Breast epithelium (tissue), 3 donors: ENCODE measurements around the gene RC3H1.

Experiments
- CTCF ChIP-seq, 3 donors: fragments of 450-650 bp; IDR thresholded peaks; one replicate each; pipeline ENCODE4 v1.5.1; 2016 to 2017; ENCODE audit warnings: antibody characterized with exemption in 3 of 3, mild to moderate bottlenecking in 3 of 3, moderate library complexity in 3 of 3
- POLR2A ChIP-seq: fragments of 450-650 bp; IDR thresholded peaks from one replicate; pipeline ENCODE4 v1.6.1; 2016; ENCODE audit warnings: antibody characterized with exemption, mild to moderate bottlenecking, moderate library complexity
- POLR2AphosphoS5 ChIP-seq, 3 donors: sonication (generic); formaldehyde crosslinking; IDR thresholded peaks; one replicate each; pipeline ENCODE4 v1.6.1; 2017; ENCODE audit warnings: antibody characterized with exemption in 3 of 3

- TF ChIP-seq CTCF (IDR thresholded peaks at IDR 0.05) (no peak), POLR2AphosphoS5 (IDR thresholded peaks at IDR 0.05) (no peak), POLR2A (no peak)
Observed at GRCh38 chr1:174039027-174039426, 16.9 kb upstream of the RC3H1 start.
